K562 (cell line): Measurements from ENCODE around the gene PIK3CD.

ENCODE experiments used
- CTBP1 ChIP-seq: fragments of 450-650 bp; IDR thresholded peaks from 2 replicates; pipeline ENCODE4 v1.6.1; 2016; ENCODE audit warnings: borderline replicate concordance
- CTCF ChIP-seq, 3 experiments: IDR thresholded peaks in 2 of 3; conservative IDR thresholded peaks in 1 of 3; 2 replicates each; pipeline ENCODE4 v1.5.1; 2011 to 2012; ENCODE audit warnings: low read length in 3 of 3, mild to moderate bottlenecking in 3 of 3, control low read depth in 2 of 3, improper control_type of control experiment in 1 of 3, inconsistent platforms in 1 of 3, low read depth in 1 of 3, mixed read lengths in 1 of 3, moderate library complexity in 1 of 3; ENCODE audit not compliant: insufficient read depth in 2 of 3
- FOXK1 ChIP-seq: sonication (generic); formaldehyde crosslinking; IDR thresholded peaks from 2 replicates; pipeline ENCODE4 v1.8.0; 2022; ENCODE audit warnings: missing genetic modification reagents, mild to moderate bottlenecking, borderline replicate concordance
- GTF2F1 ChIP-seq: IDR thresholded peaks from 2 replicates; pipeline ENCODE4 v1.6.1; 2011; ENCODE audit warnings: low read depth, low read length, improper control_type of control experiment
- JUND ChIP-seq, 2 experiments: IDR thresholded peaks; 2 replicates in 1 of 2; 3 replicates in 1 of 2; pipeline ENCODE4 v1.6.1; 2011; ENCODE audit warnings: borderline replicate concordance in 2 of 2, low read depth in 2 of 2, low read length in 2 of 2, improper control_type of control experiment in 1 of 2, missing biosample characterization in 1 of 2, missing genetic modification characterization in 1 of 2, missing genetic modification reagents in 1 of 2
- L3MBTL2 ChIP-seq: fragments of 450-650 bp; IDR thresholded peaks from 2 replicates; pipeline ENCODE4 v1.6.1; 2016; ENCODE audit warnings: mild to moderate bottlenecking, moderate library complexity
- NFATC3 ChIP-seq: fragments of 450-650 bp; IDR thresholded peaks from 2 replicates; pipeline ENCODE4 v1.6.1; 2017; ENCODE audit warnings: mild to moderate bottlenecking
- POLR2AphosphoS2 ChIP-seq: IDR thresholded peaks from 2 replicates; pipeline ENCODE4 v1.6.1; 2012; ENCODE audit warnings: low read length, improper control_type of control experiment
- ZNF318 ChIP-seq, 2 experiments: fragments of 450-650 bp; IDR thresholded peaks; 2 replicates each; pipeline ENCODE4 v1.6.1; 2016; ENCODE audit warnings: mild to moderate bottlenecking in 2 of 2, borderline replicate concordance in 1 of 2, low read depth in 1 of 2, moderate library complexity in 1 of 2
- ZNF696 ChIP-seq: fragments of 250-450 bp; sonication (Bioruptor Pico); conservative IDR thresholded peaks from 2 replicates; pipeline ENCODE4 v1.4.0; 2020; ENCODE audit warnings: mild to moderate bottlenecking, moderate library complexity
- TF ChIP-seq, protein P1 (sequence below): sonication (generic); formaldehyde crosslinking; IDR thresholded peaks from 2 replicates; pipeline ENCODE4 v1.9.0; 2022; ENCODE audit warnings: mild to moderate bottlenecking, missing genetic modification reagents
- TF ChIP-seq, protein P2 (sequence below): fragments of 450-650 bp; formaldehyde crosslinking; IDR thresholded peaks from 2 replicates; pipeline ENCODE4 v1.4.0; 2022; ENCODE audit warnings: missing genetic modification characterization

DNA sequence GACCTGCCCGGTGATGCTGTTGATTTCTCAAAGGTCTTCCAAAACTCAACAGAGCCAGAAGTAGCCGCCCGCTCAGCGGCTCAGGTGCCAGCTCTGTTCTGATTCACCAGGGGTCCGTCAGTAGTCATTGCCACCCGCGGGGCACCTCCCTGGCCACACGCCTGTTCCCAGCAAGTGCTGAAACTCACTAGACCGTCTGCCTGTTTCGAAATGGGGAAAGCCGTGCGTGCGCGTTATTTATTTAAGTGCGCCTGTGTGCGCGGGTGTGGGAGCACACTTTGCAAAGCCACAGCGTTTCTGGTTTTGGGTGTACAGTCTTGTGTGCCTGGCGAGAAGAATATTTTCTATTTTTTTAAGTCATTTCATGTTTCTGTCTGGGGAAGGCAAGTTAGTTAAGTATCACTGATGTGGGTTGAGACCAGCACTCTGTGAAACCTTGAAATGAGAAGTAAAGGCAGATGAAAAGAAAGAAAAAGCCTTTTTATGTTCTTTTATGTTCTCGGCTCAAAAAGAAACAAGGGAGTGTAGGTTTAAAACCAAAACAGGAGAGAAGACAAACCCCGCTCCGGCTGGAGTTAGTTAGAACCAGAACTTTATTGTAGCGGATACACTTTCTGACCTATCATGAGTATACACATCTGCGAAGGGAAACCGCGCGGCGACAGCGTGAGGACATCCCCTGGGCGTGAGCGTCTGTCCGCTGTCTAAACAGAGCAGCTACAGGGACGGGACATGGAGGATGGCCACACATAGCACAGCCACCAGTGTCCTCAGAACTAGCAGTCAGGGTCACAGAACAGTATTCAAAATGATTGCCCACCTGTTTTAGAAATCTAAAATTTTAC lies 77.1 kb downstream of the PIK3CD start:
- no peak for TF ChIP-seq JUND (IDR thresholded peaks at IDR 0.05; ENCODE audit: borderline replicate concordance, low read depth, low read length)
- TF ChIP-seq JUND (tag; IDR thresholded peaks at IDR 0.05; ENCODE audit: borderline replicate concordance, low read depth, low read length), result no peak
- TF ChIP-seq CTBP1, result no peak
- no peak for TF ChIP-seq NFATC3
- no peak for TF ChIP-seq L3MBTL2
- no peak for TF ChIP-seq GTF2F1
- TF ChIP-seq CTCF (IDR thresholded peaks at IDR 0.05 in 2 of 3, conservative IDR thresholded peaks at IDR 0.05 in 1 of 3; ENCODE audit: insufficient read depth in 2 of 3, low read depth in 1 of 3, low read length in 3 of 3), result no peak
- TF ChIP-seq, protein P1, sequence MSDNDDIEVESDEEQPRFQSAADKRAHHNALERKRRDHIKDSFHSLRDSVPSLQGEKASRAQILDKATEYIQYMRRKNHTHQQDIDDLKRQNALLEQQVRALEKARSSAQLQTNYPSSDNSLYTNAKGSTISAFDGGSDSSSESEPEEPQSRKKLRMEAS, result no peak
- TF ChIP-seq ZNF318 (IDR thresholded peaks at IDR 0.05; ENCODE audit: borderline replicate concordance in 1 of 2, low read depth in 1 of 2), result no peak
- no peak; the same call in 1 of the 2 replicates for TF ChIP-seq POLR2AphosphoS2
- TF ChIP-seq, protein P2, sequence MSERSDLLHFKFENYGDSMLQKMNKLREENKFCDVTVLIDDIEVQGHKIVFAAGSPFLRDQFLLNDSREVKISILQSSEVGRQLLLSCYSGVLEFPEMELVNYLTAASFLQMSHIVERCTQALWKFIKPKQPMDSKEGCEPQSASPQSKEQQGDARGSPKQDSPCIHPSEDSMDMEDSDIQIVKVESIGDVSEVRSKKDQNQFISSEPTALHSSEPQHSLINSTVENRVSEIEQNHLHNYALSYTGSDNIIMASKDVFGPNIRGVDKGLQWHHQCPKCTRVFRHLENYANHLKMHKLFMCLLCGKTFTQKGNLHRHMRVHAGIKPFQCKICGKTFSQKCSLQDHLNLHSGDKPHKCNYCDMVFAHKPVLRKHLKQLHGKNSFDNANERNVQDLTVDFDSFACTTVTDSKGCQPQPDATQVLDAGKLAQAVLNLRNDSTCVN (CRISPR knock-in tag), result no peak
- no peak for TF ChIP-seq FOXK1
- no peak for TF ChIP-seq ZNF696 (CRISPR knock-in tag)
